ENCODE data around the gene CBS.
"Not testable (repeated sequence)": the region's sequence is repeated elsewhere in the genome, so short reads cannot be mapped to it uniquely, and the experiment has no call there.

The CBS gene

GRCh38 chr21:43075170-43076022 is at the start of gene CBS:
Gene CBS (minus strand): TSS chr21:43075835. CDS start chr21:43072193, 3,642 bp downstream.
- not testable (repeated sequence) for DNase-seq (ENCODE audit: low read depth in 2 of 2)

DNA sequence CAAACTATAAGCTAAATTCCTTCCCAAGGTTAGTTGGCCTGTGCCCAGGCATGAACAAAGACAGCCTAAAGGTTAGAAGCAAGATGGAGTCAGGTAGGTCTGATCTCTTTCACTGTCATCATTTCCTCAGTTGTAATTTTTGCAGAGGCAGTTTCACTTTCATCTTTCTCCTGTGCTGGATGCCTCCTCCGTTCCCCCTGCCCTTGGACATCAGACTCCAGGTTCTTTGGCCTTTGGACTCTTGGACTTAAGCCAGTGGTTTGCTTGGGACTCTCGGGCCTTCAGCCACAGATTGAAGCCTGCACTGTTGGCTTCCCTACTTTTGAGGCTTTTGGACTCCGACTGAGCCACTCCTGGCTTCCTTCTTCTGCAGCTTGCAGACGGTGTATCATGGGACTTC is 40.3 kb upstream of the CBS start:
- not testable (repeated sequence) for DNase-seq (ENCODE audit: low read depth in 2 of 2)

GRCh38 chr21:43114483-43114882 is 38.8 kb upstream of the CBS start:
- not testable (repeated sequence) for DNase-seq (ENCODE audit: low read depth in 2 of 2)

DNA sequence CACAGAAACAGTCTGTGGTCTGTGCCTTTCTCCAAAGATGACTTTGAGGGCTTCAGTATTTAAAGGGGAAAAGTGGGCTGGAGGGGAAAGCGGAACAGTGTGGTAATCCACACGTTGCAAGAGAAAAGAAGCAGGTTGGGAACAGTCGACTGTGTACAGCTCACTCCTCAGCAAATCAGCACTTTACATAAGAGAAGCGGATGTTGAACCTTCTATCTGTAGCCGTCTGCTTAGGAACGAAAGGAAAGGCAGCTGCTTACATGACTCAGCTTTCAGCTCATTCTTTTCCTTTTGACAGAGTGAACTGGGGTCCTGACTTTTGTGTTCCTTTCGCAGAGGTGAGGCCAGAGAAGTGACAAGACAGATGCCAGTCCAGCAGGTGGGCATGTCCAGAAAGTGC is 33.4 kb upstream of the CBS start:
- not testable (repeated sequence) for DNase-seq (ENCODE audit: low read depth in 2 of 2)

GRCh38 chr21:43108177-43108576 is 32.5 kb upstream of the CBS start:
- not testable (repeated sequence) for DNase-seq (ENCODE audit: low read depth in 2 of 2)

GRCh38 chr21:43107794-43108137 is 32.1 kb upstream of the CBS start:
- DNase-seq (ENCODE audit: low read depth in 2 of 2) = not testable (repeated sequence)

DNA sequence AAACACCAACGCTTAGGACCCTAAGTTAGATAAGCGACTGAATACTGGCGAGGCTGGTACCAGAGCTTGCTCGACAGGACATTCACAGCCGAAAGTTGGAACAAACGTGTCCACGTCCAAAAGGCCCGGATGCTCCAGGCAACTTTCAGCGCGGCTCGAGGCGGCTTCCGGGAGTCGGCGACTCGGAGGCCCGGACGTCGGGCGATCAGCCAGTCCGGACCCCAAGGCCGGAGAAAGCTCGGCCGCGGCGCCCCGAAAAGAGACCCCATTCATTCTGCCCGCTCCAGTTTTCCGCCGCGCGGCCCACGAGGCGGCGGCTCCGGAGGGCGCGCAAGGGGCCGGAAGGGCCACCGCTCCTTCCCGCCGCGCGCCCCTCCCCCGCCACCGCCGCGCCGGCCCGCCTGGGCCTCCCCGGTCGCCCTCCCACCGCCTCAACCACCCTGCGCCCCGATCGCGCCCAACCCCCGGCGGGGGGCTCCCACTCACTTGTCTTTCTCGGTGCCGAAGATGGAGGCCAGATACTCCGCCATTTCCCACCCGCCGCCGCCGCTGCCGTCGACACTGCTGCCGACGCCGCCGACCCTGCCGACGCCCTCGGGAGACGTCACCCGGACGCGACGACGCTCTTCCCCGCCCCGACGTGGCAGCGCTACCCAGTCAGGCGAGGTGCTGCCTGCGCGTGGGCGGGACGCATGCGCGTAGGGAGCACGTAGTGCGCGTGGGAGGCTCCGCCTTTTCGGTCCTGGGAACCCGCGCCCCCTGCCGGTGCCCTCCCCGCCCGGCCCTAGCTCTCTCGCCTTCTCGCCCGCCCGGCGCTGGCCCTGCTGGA is 31.5 kb upstream of the CBS start, which contains the start of gene U2AF1:
TSS of gene U2AF1 (minus strand) at position 606 of the 829 bp plus-strand sequence. CDS start at position 530, 76 bp downstream.
- DNase-seq (ENCODE audit: low read depth in 2 of 2) = peak in 1 of 2 donors; percentile 62

DNA sequence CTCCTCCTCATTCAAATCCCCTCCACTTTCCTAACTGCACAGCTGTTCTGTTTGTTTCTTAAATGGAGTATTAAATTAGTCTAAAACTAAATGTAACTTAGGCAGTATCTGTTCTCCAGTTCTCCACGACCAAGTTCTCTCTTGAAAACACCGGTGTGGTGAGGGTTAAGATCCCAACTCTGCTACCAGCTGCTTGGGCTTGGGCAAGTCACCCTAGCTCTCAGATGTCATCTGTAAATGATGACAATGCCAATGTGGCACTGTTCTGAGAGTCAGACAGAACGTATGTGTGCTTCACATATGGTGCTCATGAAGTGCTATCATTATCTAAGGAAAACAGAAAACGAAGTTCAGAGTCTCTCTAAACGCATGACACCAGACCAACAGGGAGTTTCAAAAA is 29.0 kb upstream of the CBS start:
- not testable (repeated sequence) for DNase-seq (ENCODE audit: low read depth in 2 of 2)

GRCh38 chr21:43102281-43102680 is 26.6 kb upstream of the CBS start:
- not testable (repeated sequence) for DNase-seq (ENCODE audit: low read depth in 2 of 2)

GRCh38 chr21:43101676-43102075 is 26.0 kb upstream of the CBS start:
- DNase-seq (ENCODE audit: low read depth in 2 of 2) = not testable (repeated sequence)

GRCh38 chr21:43101000-43101399 is 25.4 kb upstream of the CBS start:
- not testable (repeated sequence) for DNase-seq (ENCODE audit: low read depth in 2 of 2)

- not testable (repeated sequence) for DNase-seq (ENCODE audit: low read depth in 2 of 2)
Measured at GRCh38 chr21:43091979-43092614, 16.5 kb upstream of the CBS start.

GRCh38 chr21:43090947-43091346 is 15.3 kb upstream of the CBS start:
- peak in 1 of 2 donors; percentile 0 for DNase-seq (ENCODE audit: low read depth in 2 of 2)

- not testable (repeated sequence) for DNase-seq (ENCODE audit: low read depth in 2 of 2)
Measured at GRCh38 chr21:43089463-43089862, 13.8 kb upstream of the CBS start.

- not testable (repeated sequence) for DNase-seq (ENCODE audit: low read depth in 2 of 2)
Measured at GRCh38 chr21:43082587-43083300, 7.1 kb upstream of the CBS start.

GRCh38 chr21:43076643-43077042 is 1.0 kb upstream of the CBS start:
- not testable (repeated sequence) for DNase-seq (ENCODE audit: low read depth in 2 of 2)

DNA sequence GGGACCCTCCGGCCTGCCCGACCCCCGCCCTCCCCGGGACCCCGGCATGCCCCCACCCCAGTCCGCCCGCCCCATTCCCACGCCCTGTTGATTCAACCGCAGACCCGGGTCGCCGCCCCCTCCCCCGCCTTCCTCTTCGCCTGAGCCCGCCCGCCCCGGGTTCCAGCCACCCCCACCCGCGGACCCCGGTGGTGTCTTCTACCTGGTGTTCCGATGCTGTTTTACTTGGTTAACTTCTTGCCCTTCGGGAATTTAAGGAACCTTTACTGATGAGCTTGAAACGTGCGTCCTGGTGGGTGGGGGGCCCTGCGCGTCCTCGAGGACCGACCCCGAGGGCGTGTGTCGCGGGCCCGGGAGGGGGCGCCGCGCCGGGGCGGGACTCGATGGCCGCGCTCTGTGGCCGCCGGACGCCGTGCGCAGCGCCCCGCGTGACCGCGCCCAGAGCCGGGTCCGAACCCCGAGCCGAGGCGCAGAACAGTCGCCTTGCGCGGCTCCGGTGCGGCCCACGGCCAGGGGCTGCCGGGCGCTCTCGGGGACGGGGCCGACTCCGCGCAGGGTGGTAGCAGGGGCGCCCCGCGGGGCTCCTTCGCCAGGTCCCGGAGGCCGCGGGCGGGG is 495 bp upstream of the CBS start:
- DNase-seq (ENCODE audit: low read depth in 2 of 2) = not testable (repeated sequence)

GRCh38 chr21:43074401-43075169 is 1.1 kb downstream of the CBS start:
- DNase-seq (ENCODE audit: low read depth in 2 of 2) = not testable (repeated sequence)

DNA sequence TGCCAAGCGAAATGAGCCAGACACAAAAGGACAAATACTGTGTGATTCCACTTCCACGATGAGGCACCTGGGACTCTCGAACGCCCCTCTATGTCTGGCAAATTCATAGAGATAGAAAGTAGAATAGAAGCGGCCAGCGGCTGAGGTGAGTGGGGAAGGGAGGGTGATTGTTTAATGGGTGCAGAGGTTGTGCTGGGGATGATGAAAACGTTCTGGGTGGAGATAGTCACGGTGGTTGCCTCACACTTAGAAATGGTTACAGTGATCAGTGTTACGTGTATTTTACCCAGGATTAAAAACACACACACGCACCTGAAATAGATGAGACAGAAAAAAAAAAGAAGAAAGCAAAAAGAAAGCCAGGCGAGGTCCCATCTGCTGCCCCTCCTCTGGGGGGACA is 2.9 kb downstream of the CBS start:
- not testable (repeated sequence) for DNase-seq (ENCODE audit: low read depth in 2 of 2)

GRCh38 chr21:43069682-43070081 is 6.0 kb downstream of the CBS start:
- DNase-seq (ENCODE audit: low read depth in 2 of 2) = not testable (repeated sequence)

All from stimulated activated CD8-positive, alpha-beta memory T cell treated with anti-CD3 and anti-CD28 coated beads, Interleukin-2, amount 100 ng/mL, for 48 hours (primary cell).